GM11168 (cell line): ENCODE data around the gene PCDHGA3.
"Not testable (repeated sequence)": the region's sequence is repeated elsewhere in the genome, so short reads cannot be mapped to it uniquely, and the experiment has no call there.

Experiments used
- in situ Hi-C: fragments of 300-500 bp; cut with MboI; formaldehyde crosslinking; loops from one replicate; pipeline ENCODE4 v1.12.0; 2022; ENCODE audit warnings: low sequenced_read_pairs; ENCODE audit not compliant: unreplicated experiment

Gene PCDHGA3

DNA sequence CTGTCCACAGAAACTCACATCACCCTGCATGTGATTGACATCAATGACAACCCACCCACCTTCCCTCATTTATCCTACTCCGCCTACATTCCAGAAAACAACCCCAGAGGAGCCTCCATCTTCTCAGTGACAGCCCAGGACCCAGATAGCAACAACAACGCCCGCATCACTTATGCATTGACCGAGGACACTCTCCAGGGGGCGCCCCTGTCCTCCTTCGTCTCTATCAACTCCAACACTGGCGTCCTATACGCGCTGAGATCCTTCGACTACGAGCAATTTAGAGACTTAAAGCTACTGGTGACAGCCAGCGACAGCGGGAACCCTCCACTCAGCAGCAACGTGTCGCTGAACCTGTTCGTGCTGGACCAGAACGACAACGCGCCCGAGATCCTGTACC, 1.7 kb downstream of the PCDHGA3 start:
- in situ Hi-C loops = no loop called here

DNA sequence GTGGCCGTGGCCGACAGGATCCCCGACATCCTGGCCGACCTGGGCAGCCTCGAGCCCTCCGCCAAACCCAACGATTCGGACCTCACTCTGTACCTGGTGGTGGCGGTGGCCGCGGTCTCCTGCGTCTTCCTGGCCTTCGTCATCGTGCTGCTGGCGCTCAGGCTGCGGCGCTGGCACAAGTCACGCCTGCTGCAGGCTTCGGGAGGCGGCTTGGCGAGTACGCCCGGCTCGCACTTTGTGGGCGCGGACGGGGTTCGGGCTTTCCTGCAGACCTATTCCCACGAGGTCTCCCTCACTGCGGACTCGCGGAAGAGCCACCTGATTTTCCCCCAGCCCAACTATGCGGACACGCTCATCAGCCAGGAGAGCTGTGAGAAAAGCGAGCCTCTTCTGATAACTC, 2.4 kb downstream of the PCDHGA3 start:
- in situ Hi-C loops = not testable (repeated sequence)

DNA sequence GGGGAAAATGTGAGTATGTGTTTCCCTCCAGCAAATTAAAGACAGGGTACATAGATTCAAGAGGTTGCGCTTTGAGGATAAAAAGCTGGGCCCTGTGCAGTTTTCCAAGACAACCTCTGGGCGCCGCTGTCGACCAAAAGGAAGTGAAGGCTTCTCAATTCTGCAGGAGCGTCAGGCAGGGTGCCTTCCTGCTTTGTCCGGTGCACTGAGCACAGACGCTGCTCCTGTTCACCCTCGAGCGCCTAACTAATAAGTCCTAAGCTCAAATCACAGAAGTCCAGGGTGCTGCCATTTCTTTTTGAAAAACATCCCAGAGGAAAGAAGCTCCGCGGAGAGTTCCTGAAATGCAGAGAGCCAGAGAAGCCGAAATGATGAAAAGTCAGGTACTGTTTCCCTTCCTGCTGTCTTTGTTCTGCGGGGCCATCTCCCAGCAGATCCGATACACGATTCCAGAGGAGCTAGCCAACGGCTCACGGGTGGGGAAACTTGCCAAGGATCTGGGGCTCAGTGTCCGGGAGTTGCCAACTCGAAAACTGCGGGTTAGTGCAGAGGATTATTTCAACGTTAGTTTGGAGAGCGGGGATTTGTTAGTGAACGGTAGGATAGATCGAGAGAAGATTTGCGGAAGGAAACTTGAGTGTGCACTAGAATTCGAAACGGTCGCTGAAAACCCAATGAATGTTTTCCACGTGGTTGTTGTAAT, 6.4 kb downstream of the PCDHGA3 start, which contains the start of gene PCDHGB1:
PCDHGB1 (plus strand) TSS at position 183 of the 703 bp plus-strand sequence; CDS start at position 345, 162 bp downstream.
- in situ Hi-C loops = no loop called here

DNA sequence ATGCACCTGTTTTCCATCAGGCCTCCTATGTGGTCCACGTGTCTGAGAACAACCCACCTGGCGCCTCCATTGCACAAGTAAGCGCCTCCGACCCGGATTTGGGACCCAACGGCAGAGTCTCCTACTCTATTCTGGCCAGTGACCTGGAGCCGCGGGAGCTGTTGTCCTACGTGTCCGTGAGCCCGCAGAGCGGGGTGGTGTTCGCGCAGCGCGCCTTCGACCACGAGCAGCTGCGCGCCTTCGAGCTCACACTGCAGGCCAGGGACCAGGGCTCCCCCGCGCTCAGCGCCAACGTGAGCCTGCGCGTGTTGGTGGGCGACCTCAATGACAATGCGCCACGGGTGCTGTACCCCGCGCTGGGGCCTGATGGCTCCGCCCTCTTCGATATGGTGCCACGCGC, 8.0 kb downstream of the PCDHGA3 start:
- in situ Hi-C loops = no loop called here

DNA sequence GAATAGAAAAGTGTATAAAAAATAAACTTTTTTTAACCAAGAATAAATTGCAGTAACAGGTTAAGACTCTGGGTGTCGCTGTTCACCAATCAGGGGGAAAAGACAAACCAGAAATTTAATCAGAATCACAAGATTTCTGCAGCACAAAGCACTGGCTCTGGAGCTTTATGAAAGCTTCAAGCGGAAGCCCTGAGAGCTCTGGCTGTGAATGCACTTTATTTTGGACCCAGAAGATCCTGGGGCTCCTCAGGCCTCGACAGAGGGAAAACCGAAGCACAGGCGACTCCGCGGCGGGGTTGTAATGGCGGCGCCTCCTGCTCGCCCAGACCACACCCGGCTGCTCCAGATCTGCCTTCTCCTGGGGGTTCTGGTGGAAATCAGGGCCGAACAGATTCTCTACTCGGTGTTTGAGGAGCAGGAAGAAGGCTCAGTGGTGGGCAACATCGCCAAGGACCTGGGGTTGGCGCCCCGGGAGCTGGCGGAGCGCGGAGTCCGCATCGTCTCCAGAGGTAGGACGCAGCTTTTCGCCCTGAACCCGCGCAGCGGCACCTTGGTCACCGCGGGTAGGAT, 11.4 kb downstream of the PCDHGA3 start, which contains the start of gene PCDHGA4:
PCDHGA4 (plus strand) TSS at position 122 of the 570 bp plus-strand sequence; CDS start at position 209, 87 bp downstream.
- in situ Hi-C loops = no loop called here

DNA sequence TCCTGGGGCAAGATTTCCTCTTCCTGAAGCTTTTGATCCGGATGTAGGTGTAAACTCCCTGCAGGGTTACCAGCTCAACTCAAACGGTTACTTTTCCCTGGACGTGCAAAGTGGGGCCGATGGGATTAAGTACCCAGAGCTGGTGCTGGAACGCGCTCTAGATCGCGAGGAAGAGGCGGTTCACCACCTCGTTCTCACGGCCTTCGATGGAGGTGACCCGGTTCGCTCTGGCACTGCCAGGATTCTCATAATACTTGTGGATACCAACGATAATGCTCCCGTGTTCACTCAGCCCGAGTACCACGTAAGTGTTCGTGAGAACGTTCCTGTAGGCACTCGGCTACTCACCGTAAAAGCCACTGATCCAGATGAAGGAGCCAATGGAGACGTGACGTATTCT, 12.0 kb downstream of the PCDHGA3 start:
- in situ Hi-C loops = no loop called here

DNA sequence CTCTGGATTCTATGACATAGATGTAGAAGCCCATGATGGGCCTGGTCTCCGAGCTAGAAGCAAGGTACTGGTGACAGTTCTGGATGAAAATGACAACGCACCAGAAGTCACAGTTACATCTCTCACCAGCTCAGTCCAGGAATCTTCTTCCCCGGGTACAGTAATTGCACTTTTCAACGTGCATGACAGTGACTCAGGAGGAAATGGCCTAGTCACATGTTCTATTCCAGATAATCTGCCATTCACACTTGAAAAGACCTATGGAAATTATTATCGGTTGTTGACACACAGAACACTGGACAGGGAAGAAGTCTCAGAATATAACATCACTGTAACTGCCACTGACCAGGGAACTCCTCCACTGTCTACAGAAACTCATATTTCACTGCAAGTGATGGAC, 12.5 kb downstream of the PCDHGA3 start:
- in situ Hi-C loops = no loop called here

DNA sequence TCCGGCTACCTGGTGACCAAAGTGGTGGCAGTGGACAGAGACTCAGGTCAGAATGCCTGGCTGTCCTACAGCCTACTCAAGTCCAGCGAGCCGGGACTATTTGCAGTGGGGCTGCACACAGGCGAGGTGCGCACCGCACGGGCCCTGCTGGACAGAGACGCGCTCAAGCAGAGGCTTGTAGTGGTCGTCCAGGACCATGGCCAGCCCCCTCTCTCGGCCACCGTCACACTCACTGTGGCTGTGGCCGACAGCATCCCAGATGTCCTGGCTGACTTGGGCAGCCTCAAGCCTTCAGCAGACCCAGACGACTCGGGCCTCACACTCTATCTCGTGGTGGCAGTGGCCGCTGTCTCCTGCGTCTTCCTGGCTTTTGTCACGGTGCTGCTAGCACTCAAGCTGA, 13.3 kb downstream of the PCDHGA3 start:
- in situ Hi-C loops = no loop called here

DNA sequence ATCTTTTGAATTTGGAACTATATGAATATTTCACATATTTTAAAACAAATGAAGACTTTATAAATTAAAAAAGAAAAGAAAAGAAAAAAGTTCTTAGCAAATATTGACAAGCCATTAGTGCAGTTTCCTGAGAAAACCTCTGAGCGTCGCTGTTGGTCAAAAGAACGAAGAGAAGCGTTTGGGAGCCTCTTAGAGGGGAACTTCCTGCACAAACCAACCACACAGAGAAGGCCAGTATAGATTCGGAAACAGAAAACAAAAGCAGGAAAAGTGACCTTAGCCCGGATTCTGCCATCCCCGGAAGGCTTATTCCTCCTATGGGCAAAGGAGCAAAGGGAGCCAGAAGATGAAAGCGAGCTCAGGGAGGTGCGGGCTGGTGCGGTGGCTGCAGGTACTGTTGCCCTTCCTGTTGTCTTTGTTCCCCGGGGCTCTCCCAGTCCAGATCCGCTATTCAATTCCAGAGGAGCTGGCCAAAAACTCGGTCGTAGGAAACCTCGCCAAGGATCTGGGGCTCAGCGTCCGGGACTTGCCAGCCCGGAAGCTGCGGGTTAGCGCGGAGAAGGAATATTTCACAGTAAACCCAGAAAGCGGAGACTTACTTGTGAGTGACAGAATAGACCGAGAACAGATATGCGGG, 16.3 kb downstream of the PCDHGA3 start, which contains the start of gene PCDHGB2:
PCDHGB2 (plus strand) TSS at position 205 of the 637 bp plus-strand sequence; CDS start at position 347, 142 bp downstream.
- in situ Hi-C loops = no loop called here

DNA sequence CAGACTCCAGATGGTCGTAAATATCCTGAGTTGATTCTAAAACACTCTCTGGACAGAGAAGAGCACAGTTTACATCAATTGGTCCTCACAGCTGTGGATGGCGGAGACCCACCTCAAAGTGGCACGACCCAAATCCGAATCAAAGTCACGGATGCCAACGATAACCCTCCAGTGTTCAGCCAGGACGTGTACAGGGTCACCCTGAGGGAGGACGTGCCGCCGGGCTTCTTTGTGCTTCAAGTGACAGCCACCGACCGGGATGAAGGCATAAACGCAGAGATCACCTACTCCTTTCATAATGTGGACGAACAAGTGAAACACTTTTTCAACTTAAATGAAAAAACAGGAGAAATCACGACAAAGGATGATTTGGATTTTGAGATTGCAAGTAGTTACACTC, 17.1 kb downstream of the PCDHGA3 start:
- in situ Hi-C loops = no loop called here

DNA sequence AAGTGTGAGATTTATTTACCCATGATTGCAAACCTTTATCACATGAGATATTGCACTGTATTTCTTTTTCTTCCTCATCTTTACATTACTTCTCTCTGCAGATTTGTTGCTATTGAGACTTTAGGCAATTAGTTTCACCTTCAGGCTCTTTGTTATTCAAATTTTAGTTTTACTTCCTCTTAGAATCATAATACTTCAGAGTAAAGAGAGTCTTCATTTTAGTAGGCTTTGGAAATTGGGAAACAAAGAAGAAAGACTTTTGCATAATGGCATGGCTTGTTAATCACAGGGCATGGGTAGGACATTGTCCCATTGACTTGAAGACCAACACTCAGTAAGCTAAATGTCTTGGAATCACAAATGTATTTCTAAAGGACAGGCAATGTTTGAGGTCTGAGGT, 19.1 kb downstream of the PCDHGA3 start:
- in situ Hi-C loops = no loop called here

DNA sequence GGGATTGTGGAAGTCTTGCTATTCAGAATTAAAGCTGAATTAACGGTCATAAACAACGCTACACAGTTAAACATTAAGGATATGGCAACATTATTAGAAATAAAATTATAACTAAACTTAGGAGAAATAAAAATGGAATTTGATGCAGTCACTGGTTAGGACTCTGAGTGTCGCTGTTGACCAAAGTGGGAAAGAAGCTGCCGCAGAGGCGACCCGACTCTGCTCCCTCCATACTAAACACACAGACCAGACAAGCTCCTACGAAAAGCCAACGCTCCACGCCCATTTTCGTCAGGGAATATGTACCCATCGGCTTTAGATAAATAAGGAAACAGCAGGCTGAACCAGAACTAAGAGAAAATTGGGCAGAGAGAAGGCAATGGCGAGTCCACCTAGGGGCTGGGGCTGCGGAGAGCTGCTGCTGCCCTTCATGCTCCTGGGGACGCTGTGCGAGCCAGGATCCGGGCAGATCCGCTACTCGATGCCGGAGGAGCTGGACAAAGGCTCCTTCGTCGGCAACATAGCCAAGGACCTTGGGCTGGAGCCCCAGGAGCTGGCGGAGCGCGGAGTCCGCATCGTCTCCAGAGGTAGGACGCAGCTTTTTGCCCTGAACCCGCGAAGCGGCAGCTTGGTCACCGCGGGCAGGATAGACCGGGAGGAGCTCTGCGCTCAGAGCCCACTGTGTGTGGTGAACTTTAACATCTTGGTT, 20.5 kb downstream of the PCDHGA3 start, which contains the start of gene PCDHGA5:
PCDHGA5 (plus strand) TSS at position 211 of the 709 bp plus-strand sequence; CDS start at position 380, 169 bp downstream.
- in situ Hi-C loops = no loop called here

DNA sequence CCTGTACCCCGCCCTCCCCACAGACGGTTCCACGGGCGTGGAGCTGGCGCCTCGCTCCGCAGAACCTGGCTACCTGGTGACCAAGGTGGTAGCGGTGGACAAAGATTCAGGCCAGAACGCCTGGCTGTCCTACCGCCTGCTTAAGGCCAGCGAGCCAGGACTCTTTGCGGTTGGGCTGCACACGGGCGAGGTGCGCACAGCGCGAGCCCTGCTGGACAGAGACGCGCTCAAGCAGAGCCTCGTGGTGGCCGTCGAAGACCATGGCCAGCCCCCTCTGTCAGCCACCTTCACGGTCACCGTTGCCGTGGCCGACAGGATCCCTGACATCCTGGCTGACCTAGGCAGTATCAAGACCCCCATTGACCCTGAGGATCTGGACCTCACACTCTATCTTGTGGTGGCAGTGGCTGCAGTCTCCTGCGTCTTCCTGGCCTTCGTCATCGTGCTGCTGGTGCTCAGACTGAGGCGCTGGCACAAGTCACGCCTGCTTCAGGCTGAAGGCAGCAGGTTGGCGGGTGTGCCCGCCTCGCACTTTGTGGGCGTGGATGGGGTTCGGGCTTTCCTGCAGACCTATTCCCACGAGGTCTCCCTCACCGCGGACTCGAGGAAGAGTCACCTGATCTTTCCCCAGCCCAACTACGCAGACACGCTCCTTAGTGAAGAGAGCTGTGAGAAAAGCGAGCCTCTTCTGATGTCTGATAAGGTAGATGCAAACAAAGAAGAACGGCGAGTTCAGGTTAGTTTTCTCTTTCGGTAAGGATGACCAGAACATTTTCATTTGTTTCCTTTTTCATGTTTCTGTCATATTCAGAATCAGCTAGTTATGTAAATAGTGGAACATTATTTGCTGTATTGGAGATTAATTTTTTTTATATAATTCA, 22.6 kb downstream of the PCDHGA3 start:
- in situ Hi-C loops = no loop called here

DNA sequence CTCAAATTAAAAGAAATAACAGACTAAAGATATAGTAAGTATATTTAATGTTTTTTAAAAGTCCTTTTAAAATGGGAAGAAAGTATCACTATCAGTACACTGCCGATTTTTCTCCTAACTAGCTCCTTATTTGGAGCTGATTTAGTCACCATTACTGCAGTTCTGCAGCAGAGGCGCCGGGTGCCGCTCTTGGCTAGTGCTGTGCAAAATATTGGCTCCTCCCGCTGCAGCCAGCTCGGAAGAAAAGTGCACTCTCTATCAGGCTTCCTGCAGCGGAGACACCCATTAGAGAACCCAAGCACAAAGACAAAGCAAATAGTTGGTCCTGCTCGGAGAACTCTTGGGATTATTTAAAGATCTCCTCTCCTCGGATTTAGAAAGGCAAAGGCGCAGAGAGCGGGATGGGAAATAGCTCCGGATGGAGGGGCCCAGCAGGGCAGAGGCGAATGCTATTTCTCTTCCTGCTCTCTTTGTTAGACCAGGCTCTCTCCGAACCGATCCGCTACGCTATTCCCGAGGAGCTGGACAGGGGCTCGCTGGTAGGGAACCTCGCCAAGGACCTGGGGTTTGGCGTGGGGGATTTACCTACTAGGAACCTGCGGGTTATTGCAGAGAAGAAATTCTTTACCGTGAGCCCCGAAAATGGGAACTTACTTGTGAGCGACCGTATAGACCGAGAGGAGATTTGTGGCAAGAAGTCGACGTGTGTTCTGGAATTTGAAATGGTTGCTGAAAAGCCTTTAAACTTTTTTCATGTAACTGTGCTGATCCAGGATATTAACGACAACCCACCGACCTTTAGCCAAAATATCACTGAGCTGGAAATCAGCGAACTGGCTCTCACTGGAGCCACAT, 26.6 kb downstream of the PCDHGA3 start, which contains the start of gene PCDHGB3:
PCDHGB3 (plus strand) TSS at position 249 of the 855 bp plus-strand sequence; CDS start at position 402, 153 bp downstream.
- in situ Hi-C loops = no loop called here

DNA sequence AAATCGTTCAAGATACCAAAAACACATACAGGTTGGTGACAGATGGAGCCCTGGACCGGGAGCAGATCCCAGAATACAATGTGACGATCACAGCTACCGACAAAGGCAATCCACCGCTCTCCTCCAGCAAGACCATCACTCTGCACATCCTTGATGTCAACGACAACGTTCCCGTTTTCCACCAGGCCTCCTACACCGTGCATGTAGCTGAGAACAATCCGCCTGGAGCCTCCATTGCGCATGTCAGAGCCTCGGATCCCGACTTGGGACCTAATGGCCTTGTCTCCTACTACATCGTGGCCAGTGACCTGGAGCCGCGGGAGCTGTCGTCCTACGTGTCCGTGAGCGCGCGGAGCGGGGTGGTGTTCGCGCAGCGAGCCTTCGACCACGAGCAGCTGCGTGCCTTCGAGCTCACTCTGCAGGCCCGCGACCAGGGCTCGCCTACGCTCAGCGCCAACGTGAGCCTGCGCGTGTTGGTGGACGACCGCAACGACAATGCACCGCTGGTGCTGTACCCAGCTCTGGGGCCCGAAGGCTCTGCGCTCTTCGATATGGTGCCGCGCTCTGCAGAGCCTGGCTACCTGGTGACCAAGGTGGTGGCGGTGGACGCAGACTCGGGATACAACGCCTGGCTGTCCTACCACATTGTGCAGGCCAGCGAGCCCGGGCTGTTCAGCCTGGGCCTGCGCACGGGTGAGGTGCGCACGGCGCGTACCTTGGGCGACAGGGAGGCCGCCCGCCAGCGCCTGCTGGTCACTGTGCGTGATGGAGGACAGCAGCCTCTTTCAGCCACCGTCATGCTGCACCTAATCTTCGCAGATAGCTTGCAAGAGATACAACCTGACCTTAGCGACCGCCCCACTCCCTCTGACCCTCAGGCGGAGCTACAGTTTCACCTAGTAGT, 28.2 kb downstream of the PCDHGA3 start:
- in situ Hi-C loops = no loop called here

DNA sequence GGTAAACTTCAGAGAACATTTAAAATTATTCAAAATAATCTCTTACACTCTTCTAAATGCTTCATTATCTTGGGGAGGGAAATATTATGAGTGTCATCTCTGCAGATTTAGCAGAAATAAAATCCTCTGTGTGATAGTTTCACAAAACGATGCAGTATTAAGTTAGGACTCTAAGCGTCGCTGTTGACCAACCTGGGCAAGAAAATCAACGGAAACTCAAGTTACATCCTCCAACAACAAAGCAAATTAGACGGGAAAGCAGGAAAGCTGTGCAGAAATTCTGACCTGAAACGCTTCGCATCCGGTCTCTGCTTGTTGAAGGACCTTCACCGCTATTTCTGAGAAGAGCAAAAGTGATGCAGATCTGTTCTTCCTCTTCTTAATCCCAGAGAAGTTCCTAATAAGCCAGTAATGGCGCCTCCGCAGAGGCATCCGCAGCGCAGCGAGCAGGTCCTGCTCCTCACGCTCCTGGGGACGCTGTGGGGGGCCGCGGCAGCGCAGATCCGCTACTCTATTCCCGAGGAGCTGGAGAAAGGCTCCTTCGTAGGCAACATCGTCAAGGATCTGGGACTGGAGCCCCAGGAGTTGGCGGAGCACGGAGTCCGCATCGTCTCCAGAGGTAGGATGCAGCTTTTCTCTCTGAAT, 30.2 kb downstream of the PCDHGA3 start, which contains the start of gene PCDHGA6:
PCDHGA6 (plus strand) TSS at position 219 of the 645 bp plus-strand sequence; CDS start at position 412, 193 bp downstream.
- in situ Hi-C loops = no loop called here

DNA sequence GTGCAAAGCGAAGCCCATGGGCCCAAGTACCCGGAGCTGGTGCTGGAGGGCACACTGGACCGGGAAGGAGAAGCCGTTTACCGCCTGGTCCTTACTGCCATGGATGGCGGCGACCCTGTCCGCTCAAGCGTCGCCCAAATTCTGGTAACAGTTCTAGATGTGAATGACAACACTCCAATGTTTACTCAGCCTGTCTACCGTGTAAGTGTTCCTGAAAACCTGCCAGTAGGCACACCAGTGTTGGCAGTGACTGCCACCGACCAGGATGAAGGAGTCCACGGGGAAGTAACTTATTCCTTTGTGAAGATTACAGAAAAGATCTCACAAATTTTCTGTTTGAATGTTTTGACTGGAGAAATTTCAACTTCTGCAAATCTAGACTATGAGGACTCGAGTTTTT, 31.0 kb downstream of the PCDHGA3 start:
- in situ Hi-C loops = no loop called here
